Measurements from ENCODE around the gene GALNS. TPM values are rescaled to one million over a fixed set of nuclear protein-coding genes. Genes with fewer than 3 reads are reported as not detected.

Gene GALNS
- total and polyA plus RNA-seq, 2 donors (not counting 1 experiment from before 2014, with no cell fraction given): 45.5 to 68.4 TPM

- TF ChIP-seq, protein P1, sequence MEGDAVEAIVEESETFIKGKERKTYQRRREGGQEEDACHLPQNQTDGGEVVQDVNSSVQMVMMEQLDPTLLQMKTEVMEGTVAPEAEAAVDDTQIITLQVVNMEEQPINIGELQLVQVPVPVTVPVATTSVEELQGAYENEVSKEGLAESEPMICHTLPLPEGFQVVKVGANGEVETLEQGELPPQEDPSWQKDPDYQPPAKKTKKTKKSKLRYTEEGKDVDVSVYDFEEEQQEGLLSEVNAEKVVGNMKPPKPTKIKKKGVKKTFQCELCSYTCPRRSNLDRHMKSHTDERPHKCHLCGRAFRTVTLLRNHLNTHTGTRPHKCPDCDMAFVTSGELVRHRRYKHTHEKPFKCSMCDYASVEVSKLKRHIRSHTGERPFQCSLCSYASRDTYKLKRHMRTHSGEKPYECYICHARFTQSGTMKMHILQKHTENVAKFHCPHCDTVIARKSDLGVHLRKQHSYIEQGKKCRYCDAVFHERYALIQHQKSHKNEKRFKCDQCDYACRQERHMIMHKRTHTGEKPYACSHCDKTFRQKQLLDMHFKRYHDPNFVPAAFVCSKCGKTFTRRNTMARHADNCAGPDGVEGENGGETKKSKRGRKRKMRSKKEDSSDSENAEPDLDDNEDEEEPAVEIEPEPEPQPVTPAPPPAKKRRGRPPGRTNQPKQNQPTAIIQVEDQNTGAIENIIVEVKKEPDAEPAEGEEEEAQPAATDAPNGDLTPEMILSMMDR (IDR thresholded peaks at IDR 0.05): no peak
- TF ChIP-seq EZH2 (IDR thresholded peaks at IDR 0.05; ENCODE audit: borderline replicate concordance, insufficient read depth, low read depth, low read length, poor library complexity, severe bottlenecking): no peak
- Histone ChIP-seq H3K9ac (ENCODE audit: low read length) (no peak overlapping the region), H4K20me1 (ENCODE audit: control insufficient read depth, insufficient read depth, low read length, poor library complexity, severe bottlenecking) (peaks cover 99% of the 10 kb centered on the region), H2AFZ (ENCODE audit: insufficient read depth, low read depth, low read length, poor library complexity, severe bottlenecking) (no peak overlapping the region), H3K79me2 (ENCODE audit: control insufficient read depth, insufficient read depth, low read length) (peaks cover 82% of the 10 kb centered on the region), H3K27ac (ENCODE audit: low read length in 2 of 2) (no peak overlapping the region), H3K4me3 (ENCODE audit: control extremely low read depth in 1 of 5, extremely low read depth in 1 of 5, insufficient read depth in 1 of 5, low read depth in 2 of 5, low read length in 4 of 5) (no peak overlapping the region), H3K9me3 (ENCODE audit: control extremely low read depth in 1 of 3, control insufficient read depth in 2 of 3, insufficient read depth in 1 of 3, low read length in 2 of 3) (no peaks in the 10 kb centered on the region), H3K4me1 (ENCODE audit: control insufficient read depth in 2 of 2, insufficient read depth in 2 of 2, low read length in 2 of 2) (peaks cover 0 to 13% of the 10 kb centered on the region in 2 donors), H3K4me2 (replicated peaks; ENCODE audit: low read depth, low read length, poor library complexity, severe bottlenecking) (no peak overlapping the region), H3K27me3 (replicated peaks in 1 of 4; ENCODE audit: control extremely low read depth in 1 of 4, control insufficient read depth in 3 of 4, insufficient read depth in 4 of 4, low read length in 3 of 4) (no peaks in the 10 kb centered on the region), H3K36me3 (replicated peaks in 1 of 2; ENCODE audit: control extremely low read depth in 1 of 2, control insufficient read depth in 1 of 2, extremely low read depth in 1 of 2, insufficient read depth in 2 of 2, low read length in 1 of 2) (peaks cover 0 to 42% of the 10 kb centered on the region in 2 experiments)
- H3K4me3 Mint-ChIP-seq: no peak overlapping the region
- no peak for DNase-seq
- H3K27ac Mint-ChIP-seq: no peak overlapping the region
- 77% methylated on average over 16 of the region's 16 CpGs for WGBS (ENCODE audit: insufficient coverage)
- no peaks in the 10 kb centered on the region for H3K27me3 Mint-ChIP-seq
- H3K4me1 Mint-ChIP-seq: peaks cover 12% of the 10 kb centered on the region
- no peaks in the 10 kb centered on the region for H3K9me3 Mint-ChIP-seq (ENCODE audit: insufficient read depth)
- intact Hi-C loops (cut with micrococcal nuclease): no loop called here
- ATAC-seq (ENCODE audit: low read depth): no peak
- CTCF ChIA-PET: no interaction called here
- POLR2A ChIA-PET: no interaction called here
Observed at GRCh38 chr16:88902744-88903143, 46.0 kb upstream of the GALNS start.

GRCh38 chr16:88901718-88902337, 45.1 kb upstream of the GALNS start:
- H3K4me1 Mint-ChIP-seq: peaks cover 10% of the 10 kb centered on the region
- POLR2A ChIA-PET: no interaction called here
- H3K27ac ChIP-seq (ENCODE audit: low read length in 2 of 2): no peak overlapping the region
- ATAC-seq (ENCODE audit: low read depth): no peak
- CTCF ChIA-PET: no interaction called here
- H2AFZ ChIP-seq (ENCODE audit: insufficient read depth, low read depth, low read length, poor library complexity, severe bottlenecking): no peak overlapping the region
- H4K20me1 ChIP-seq (ENCODE audit: control insufficient read depth, insufficient read depth, low read length, poor library complexity, severe bottlenecking): peaks cover 99% of the 10 kb centered on the region
- H3K27me3 ChIP-seq (replicated peaks in 1 of 4; ENCODE audit: control extremely low read depth in 1 of 4, control insufficient read depth in 3 of 4, insufficient read depth in 4 of 4, low read length in 3 of 4): no peaks in the 10 kb centered on the region
- no peak overlapping the region for H3K4me3 ChIP-seq (ENCODE audit: control extremely low read depth in 1 of 5, extremely low read depth in 1 of 5, insufficient read depth in 1 of 5, low read depth in 2 of 5, low read length in 4 of 5)
- H3K9ac ChIP-seq (ENCODE audit: low read length): no peak overlapping the region
- DNase-seq: no peak
- no peak overlapping the region for H3K4me3 Mint-ChIP-seq
- 95% methylated on average over 26 of the region's 26 CpGs for WGBS (ENCODE audit: insufficient coverage)
- no peaks in the 10 kb centered on the region for H3K9me3 Mint-ChIP-seq (ENCODE audit: insufficient read depth)
- H3K4me2 ChIP-seq (replicated peaks; ENCODE audit: low read depth, low read length, poor library complexity, severe bottlenecking): no peak overlapping the region
- TF ChIP-seq, protein P1 (IDR thresholded peaks at IDR 0.05): no peak
- TF ChIP-seq EZH2 (IDR thresholded peaks at IDR 0.05; ENCODE audit: borderline replicate concordance, insufficient read depth, low read depth, low read length, poor library complexity, severe bottlenecking): no peak
- H3K9me3 ChIP-seq (ENCODE audit: control extremely low read depth in 1 of 3, control insufficient read depth in 2 of 3, insufficient read depth in 1 of 3, low read length in 2 of 3): no peaks in the 10 kb centered on the region
- intact Hi-C loops (cut with micrococcal nuclease): no loop called here
- peaks cover 81% of the 10 kb centered on the region for H3K79me2 ChIP-seq (ENCODE audit: control insufficient read depth, insufficient read depth, low read length)
- H3K4me1 ChIP-seq (ENCODE audit: control insufficient read depth in 2 of 2, insufficient read depth in 2 of 2, low read length in 2 of 2): peaks cover 0 to 11% of the 10 kb centered on the region in 2 donors
- H3K27me3 Mint-ChIP-seq: no peaks in the 10 kb centered on the region
- H3K36me3 ChIP-seq (replicated peaks in 1 of 2; ENCODE audit: control extremely low read depth in 1 of 2, control insufficient read depth in 1 of 2, extremely low read depth in 1 of 2, insufficient read depth in 2 of 2, low read length in 1 of 2): peaks cover 0 to 51% of the 10 kb centered on the region in 2 experiments
- no peak overlapping the region for H3K27ac Mint-ChIP-seq

Measured in B cell (primary cell).